ENCODE data around the gene UVRAG. TPM values are rescaled to one million over a fixed set of nuclear protein-coding genes. Genes with fewer than 3 reads are reported as not detected.

The UVRAG gene
- total RNA-seq, 2 donors from 2014 or later: 18.6 to 20.7 TPM

DNA sequence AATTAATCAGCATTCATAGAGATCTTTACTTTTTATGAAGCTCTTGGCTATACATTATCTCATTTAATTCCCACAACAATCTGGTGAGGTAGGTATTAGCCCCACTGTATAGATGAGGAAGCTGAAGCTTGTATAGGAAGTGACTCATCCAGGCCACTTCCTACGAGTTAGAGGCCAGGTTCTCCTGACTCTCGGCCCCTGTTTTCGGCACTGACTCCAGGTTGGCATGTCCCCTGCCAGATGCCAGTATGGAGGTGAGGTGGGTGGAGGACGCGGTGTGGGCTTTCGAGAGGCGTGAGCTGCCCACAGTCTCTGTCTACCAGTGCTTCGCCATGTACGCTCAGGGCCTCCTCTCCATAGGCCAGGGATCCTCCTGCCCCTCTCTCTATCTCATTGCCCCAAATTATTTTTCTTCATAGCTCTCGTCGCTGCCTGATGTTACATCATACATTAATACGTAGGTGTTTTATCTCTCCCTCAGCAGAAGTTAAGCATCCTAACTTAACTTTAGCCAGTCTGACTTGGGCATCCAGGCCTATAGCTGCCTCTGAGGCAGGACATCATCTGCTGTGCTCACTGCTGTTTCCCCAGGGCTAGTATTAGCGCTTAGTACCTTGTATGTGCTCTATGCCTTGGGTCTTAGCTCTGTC is 37.4 kb upstream of the UVRAG start:
- no peak overlapping the region for H3K4me3 Mint-ChIP-seq
- H3K27me3 Mint-ChIP-seq (ENCODE audit: low read depth): no peaks in the 10 kb centered on the region
- ATAC-seq (replicated peaks in 1 of 2) (peak; percentile 21 to 28), DNase-seq (no peak)
- peaks cover 23% of the 10 kb centered on the region for H3K4me1 Mint-ChIP-seq (ENCODE audit: low read depth)
- H3K9me3 Mint-ChIP-seq: no peaks in the 10 kb centered on the region
- H3K36me3 Mint-ChIP-seq (ENCODE audit: insufficient read depth in 2 of 2): no peaks in the 10 kb centered on the region
- no peak overlapping the region for H3K27ac Mint-ChIP-seq

DNA sequence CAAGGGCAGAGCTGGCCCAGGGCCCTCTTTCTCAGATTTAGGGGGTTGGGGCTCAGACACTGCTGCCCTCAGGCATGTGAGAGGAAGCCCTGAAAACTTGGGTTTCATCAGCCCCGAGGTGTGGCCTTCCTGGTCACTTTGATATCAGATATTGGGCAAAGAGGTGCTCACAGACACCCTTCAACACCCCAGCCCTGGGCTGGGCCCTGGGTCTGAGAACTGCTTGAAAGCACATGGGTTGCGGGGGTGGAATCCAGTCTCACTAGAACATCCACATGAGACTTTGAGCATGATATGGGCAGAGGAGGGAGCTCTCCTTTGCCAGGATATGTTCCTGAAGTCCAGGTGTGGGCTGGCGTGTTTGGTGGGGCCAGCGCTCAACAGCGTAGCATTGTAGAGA is 36.0 kb upstream of the UVRAG start:
- DNase-seq (no peak), ATAC-seq (replicated peaks in 1 of 2) (no peak)
- no peak overlapping the region for H3K4me3 Mint-ChIP-seq
- no peaks in the 10 kb centered on the region for H3K27me3 Mint-ChIP-seq (ENCODE audit: low read depth)
- no peaks in the 10 kb centered on the region for H3K36me3 Mint-ChIP-seq (ENCODE audit: insufficient read depth in 2 of 2)
- H3K4me1 Mint-ChIP-seq (ENCODE audit: low read depth): peaks cover 15% of the 10 kb centered on the region
- no peak overlapping the region for H3K27ac Mint-ChIP-seq
- no peaks in the 10 kb centered on the region for H3K9me3 Mint-ChIP-seq

DNA sequence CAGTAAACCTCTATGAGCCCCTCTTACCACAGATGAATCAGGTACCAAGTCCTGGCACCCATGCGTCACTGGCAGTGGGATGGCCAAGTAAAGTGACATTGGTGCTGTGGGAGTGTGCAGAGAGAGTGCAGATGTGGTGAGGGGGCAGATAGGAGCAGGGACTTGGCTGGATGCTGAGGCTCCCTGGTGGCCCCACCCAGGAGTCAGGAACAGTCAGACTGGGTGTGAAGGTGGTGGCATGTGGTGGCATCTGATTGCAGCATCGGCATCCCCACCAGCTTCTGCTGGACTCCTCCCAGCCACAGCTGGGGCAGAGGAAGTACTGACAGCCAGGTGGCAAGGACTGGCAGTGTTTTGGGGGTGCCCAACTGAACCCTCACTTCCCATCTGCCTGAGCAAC is 35.0 kb upstream of the UVRAG start:
- Mint-ChIP-seq H3K27ac (no peak overlapping the region), H3K9me3 (no peaks in the 10 kb centered on the region), H3K36me3 (ENCODE audit: insufficient read depth in 2 of 2) (no peaks in the 10 kb centered on the region), H3K4me1 (ENCODE audit: low read depth) (peaks cover 14% of the 10 kb centered on the region), H3K27me3 (ENCODE audit: low read depth) (no peaks in the 10 kb centered on the region), H3K4me3 (no peak overlapping the region)
- ATAC-seq (replicated peaks in 1 of 2) (peak in 1 of 2 donors; percentile 34), DNase-seq (no peak)

DNA sequence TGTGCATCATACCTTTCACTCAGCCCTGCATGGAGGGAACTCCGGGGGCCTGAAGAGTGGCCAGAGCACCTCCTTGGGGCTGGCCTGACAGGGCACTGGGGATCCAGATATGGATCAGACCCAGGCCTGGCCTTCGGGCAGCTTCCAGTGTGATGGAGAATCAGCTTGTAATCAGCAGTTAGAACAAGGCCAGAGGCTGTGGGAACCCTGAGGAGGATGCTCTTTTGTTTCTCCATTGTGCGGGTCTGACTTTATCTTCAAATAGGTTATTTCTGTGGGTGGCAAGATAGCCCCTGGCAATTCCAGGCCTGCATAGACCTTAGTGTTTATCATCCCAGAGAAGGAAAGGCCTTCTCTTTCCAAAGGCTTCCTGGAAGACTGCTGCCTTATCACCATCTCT is 34.1 kb upstream of the UVRAG start:
- no peak for DNase-seq
- peaks cover 14% of the 10 kb centered on the region for H3K4me1 Mint-ChIP-seq (ENCODE audit: low read depth)
- H3K9me3 Mint-ChIP-seq: no peaks in the 10 kb centered on the region
- no peak for ATAC-seq (replicated peaks in 1 of 2)
- H3K4me3 Mint-ChIP-seq: no peak overlapping the region
- no peaks in the 10 kb centered on the region for H3K36me3 Mint-ChIP-seq (ENCODE audit: insufficient read depth in 2 of 2)
- no peak overlapping the region for H3K27ac Mint-ChIP-seq
- no peaks in the 10 kb centered on the region for H3K27me3 Mint-ChIP-seq (ENCODE audit: low read depth)

DNA sequence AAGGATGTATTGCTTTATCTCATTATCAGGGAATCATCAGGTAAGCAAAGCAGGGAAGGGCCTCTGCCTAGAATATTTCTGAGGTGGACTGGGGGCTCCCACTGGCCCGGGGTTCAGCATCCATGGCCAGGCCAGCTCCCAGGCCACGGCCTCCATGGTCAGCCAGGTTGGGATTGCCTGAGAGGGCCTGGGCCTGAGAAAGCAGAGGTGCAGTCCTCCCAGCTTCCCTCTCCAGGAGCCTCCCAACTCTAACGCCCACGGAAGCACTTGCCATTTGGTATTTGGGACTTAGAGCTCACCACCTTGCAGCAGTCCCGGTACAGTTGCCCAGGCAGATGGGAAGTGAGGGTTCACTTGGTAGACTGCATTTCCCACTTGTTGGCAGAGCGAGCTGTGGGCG is 33.7 kb upstream of the UVRAG start:
- no peaks in the 10 kb centered on the region for H3K27me3 Mint-ChIP-seq (ENCODE audit: low read depth)
- DNase-seq: no peak
- H3K9me3 Mint-ChIP-seq: no peaks in the 10 kb centered on the region
- ATAC-seq (replicated peaks in 1 of 2): no peak
- peaks cover 14% of the 10 kb centered on the region for H3K4me1 Mint-ChIP-seq (ENCODE audit: low read depth)
- H3K27ac Mint-ChIP-seq: no peak overlapping the region
- no peaks in the 10 kb centered on the region for H3K36me3 Mint-ChIP-seq (ENCODE audit: insufficient read depth in 2 of 2)
- H3K4me3 Mint-ChIP-seq: no peak overlapping the region

DNA sequence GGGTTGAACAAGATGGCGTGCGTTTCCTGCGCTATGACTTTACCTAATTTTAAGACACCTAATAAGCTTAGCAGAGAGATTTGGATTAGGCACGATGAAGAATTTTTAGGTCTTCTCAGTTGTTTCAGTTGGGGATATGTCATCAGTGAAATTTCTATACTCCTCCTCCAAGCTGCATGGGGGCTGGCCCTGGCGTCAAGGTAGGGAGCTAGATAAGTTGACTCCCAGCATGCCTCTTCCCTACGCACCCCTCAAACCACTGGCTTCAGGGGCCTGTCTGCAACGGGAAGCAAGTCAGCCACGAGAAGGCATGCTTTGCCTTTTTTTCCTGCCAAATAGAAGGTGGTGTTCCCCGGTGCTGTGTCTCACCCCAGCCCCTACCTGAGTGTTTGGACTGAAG is 33.2 kb upstream of the UVRAG start:
- Mint-ChIP-seq H3K27me3 (ENCODE audit: low read depth) (no peaks in the 10 kb centered on the region), H3K27ac (no peak overlapping the region), H3K36me3 (ENCODE audit: insufficient read depth in 2 of 2) (no peaks in the 10 kb centered on the region)

DNA sequence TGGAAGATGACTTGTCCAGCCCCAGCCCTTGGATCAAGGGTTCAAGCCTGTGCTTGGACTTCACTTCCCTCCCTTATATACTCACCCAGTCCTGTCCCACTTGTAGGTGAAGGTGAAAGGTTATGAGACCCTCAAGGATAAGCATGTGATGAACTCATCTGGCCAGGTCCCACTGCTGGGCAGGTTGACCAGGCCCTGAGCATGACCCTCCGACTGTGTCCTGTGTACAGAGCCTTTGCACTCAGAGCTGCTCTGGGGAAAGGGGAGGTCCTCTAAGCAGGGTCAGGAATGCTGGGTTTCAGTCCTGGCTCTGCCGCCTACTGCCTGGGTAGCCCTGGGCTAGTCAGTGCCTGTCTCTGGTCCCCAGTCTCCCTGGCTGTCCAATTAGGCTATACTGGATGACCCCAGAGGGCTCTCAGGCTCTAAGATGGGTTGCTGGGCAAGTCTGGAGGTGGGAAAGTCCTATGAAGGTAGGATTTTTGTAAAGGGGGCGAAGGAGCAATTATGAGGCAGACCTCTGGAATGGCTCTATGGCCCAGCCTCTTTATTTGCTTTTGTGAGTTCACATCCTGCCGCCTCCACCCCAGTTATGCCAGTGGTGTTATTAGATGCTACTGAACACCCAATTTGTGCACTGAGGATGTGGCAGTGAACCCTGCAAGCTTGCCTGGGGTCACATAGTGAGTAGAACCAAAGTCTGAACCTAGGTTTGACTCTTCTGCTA is 32.3 kb upstream of the UVRAG start:
- Mint-ChIP-seq H3K27me3 (ENCODE audit: low read depth) (no peaks in the 10 kb centered on the region), H3K4me3 (no peak overlapping the region), H3K27ac (no peak overlapping the region), H3K9me3 (no peaks in the 10 kb centered on the region), H3K36me3 (ENCODE audit: insufficient read depth in 2 of 2) (no peaks in the 10 kb centered on the region), H3K4me1 (ENCODE audit: low read depth) (peaks cover 3% of the 10 kb centered on the region)
- DNase-seq (no peak), ATAC-seq (replicated peaks in 1 of 2) (no peak)

More for the DNA sequence above, 33.2 kb upstream of the UVRAG start:
- Mint-ChIP-seq H3K9me3 (no peaks in the 10 kb centered on the region), H3K4me3 (no peak overlapping the region), H3K4me1 (ENCODE audit: low read depth) (peaks cover 12% of the 10 kb centered on the region)
- ATAC-seq (replicated peaks in 1 of 2): no peak
- no peak for DNase-seq

DNA sequence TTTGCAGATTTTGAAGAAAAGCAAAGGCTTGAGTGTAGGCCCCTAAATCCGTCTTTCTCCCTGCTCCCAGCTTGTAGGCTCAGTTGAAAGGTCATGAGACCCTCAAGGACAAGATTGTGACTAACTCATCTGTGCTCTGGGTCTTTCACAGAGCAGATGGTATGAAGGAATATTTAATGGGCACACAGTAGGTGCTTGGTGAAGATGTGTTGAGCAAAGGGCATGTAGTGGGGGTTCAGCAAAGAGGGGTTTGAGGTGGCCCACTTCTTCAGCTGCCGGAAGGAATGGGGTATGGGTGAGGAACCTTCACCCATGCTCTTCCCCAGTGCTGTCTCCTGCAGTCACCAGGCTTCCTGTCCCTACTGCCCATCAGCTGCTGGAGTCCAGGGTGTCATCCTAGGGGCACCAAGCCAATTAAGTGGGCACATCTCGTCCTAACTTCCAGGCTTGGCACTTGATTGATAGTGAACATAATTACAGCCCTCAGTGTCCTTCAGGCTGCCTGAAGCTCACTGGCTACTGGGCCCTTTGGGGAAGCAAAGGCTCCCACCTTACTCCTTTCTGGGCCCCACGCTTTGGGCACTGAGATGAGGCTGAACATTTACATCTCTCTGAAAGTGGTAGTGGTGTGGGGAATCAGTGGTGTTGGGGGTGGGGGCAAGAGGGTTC is 31.5 kb upstream of the UVRAG start:
- Mint-ChIP-seq H3K9me3 (no peaks in the 10 kb centered on the region), H3K4me1 (ENCODE audit: low read depth) (no peaks in the 10 kb centered on the region), H3K4me3 (no peak overlapping the region), H3K36me3 (ENCODE audit: insufficient read depth in 2 of 2) (no peaks in the 10 kb centered on the region), H3K27ac (no peak overlapping the region), H3K27me3 (ENCODE audit: low read depth) (no peaks in the 10 kb centered on the region)
- ATAC-seq (replicated peaks in 1 of 2) (no peak), DNase-seq (no peak)

DNA sequence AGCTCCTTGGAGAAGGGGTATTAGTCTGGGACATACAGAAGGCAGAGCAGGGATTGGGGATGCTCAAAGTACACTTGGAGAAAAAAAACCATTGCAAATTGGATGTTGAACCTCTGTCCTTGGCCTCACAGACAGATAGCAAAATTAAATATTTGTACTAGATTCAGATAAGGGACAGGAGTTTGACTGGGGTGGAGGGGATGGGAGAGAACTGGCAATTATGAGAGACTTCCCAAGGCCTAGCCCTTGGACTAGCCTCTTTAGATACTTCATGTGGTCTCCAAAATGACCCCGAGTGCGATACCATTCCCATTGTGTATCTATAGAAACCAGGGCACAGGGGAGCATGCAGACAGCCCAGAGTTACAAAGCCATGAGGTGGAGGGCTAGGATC is 30.9 kb upstream of the UVRAG start:
- H3K9me3 Mint-ChIP-seq: no peaks in the 10 kb centered on the region
- H3K27me3 Mint-ChIP-seq (ENCODE audit: low read depth): no peaks in the 10 kb centered on the region
- DNase-seq: no peak
- no peak overlapping the region for H3K27ac Mint-ChIP-seq
- no peak overlapping the region for H3K4me3 Mint-ChIP-seq
- no peaks in the 10 kb centered on the region for H3K36me3 Mint-ChIP-seq (ENCODE audit: insufficient read depth in 2 of 2)
- ATAC-seq (replicated peaks in 1 of 2): no peak
- no peaks in the 10 kb centered on the region for H3K4me1 Mint-ChIP-seq (ENCODE audit: low read depth)

DNA sequence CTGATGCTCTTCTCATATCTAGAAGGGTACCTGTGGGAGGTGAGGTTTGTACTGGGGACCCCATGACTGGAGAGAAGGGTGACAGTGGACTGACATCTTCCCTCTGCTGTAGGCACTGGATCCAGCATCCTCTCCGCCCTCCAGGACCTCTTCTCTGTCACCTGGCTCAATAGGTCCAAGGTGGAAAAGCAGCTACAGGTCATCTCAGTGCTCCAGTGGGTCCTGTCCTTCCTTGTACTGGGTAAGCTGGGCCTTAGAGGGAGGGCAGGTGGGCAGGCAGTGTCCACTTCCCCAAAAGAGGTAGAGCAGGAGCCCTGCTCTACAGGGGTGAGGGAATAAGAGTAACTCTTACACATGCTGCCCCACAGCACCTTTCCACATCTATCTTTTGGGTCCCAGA is 30.5 kb upstream of the UVRAG start:
- Mint-ChIP-seq H3K36me3 (ENCODE audit: insufficient read depth in 2 of 2) (no peaks in the 10 kb centered on the region), H3K4me3 (no peak overlapping the region), H3K4me1 (ENCODE audit: low read depth) (no peaks in the 10 kb centered on the region), H3K9me3 (no peaks in the 10 kb centered on the region), H3K27ac (no peak overlapping the region), H3K27me3 (ENCODE audit: low read depth) (no peaks in the 10 kb centered on the region)
- no peak for DNase-seq
- ATAC-seq (replicated peaks in 1 of 2): no peak

DNA sequence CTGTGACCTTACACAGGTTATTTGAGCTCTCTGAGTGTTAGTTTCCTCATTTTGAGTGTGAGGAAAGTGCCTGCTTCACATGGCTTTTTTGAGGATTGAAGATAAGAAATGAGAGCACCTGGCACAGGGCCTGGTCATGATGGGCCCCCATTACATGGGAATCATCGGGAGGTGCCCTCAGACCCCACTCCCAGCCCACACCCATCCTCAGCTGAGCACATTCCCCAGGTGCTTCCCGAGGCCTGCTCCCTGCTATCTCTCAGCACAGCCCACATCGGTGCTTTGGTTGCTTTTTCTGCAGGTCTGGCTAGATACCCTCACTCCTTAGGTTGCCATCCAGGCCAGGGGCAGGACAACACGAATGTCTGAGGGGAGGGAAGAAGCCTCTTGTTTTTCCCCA is 29.8 kb upstream of the UVRAG start:
- H3K27me3 Mint-ChIP-seq (ENCODE audit: low read depth): no peaks in the 10 kb centered on the region
- H3K4me1 Mint-ChIP-seq (ENCODE audit: low read depth): no peaks in the 10 kb centered on the region
- DNase-seq: no peak
- no peak overlapping the region for H3K27ac Mint-ChIP-seq
- ATAC-seq (replicated peaks in 1 of 2): no peak
- H3K36me3 Mint-ChIP-seq (ENCODE audit: insufficient read depth in 2 of 2): no peaks in the 10 kb centered on the region
- no peak overlapping the region for H3K4me3 Mint-ChIP-seq
- no peaks in the 10 kb centered on the region for H3K9me3 Mint-ChIP-seq

DNA sequence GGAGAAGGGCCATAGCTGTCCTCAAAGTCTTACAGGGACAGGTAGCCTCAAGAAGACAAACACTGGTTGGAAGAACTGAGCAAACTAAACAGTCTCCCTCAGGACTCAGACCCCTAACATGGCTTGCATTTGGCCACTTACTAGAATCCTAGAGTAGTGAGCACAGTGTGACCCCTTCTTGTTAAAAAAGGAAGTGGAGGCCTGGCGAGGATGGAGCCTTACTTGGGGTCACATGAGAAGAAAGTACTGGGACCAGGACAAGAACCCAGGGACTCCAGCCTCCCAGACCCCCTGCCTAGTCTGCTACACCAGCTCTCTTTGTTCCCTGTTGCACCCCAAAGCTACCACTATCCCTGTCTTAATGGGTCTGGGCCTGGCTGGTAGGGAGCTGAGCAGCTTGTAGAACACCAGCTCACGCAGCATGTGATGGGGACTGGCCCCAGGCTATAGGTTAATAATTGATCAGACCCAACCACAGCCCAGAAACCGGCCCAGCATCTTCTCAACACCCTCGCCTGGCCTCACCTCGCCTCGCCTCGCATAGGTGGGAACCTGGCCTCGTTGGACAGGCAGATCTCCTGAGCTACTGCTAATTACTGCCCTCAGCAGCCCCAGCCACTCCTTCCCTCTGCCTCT is 28.8 kb upstream of the UVRAG start:
- Mint-ChIP-seq H3K4me1 (ENCODE audit: low read depth) (no peaks in the 10 kb centered on the region), H3K27ac (no peak overlapping the region), H3K36me3 (ENCODE audit: insufficient read depth in 2 of 2) (no peaks in the 10 kb centered on the region), H3K9me3 (no peaks in the 10 kb centered on the region), H3K27me3 (ENCODE audit: low read depth) (no peaks in the 10 kb centered on the region), H3K4me3 (no peak overlapping the region)
- ATAC-seq (replicated peaks in 1 of 2): no peak
- no peak for DNase-seq

DNA sequence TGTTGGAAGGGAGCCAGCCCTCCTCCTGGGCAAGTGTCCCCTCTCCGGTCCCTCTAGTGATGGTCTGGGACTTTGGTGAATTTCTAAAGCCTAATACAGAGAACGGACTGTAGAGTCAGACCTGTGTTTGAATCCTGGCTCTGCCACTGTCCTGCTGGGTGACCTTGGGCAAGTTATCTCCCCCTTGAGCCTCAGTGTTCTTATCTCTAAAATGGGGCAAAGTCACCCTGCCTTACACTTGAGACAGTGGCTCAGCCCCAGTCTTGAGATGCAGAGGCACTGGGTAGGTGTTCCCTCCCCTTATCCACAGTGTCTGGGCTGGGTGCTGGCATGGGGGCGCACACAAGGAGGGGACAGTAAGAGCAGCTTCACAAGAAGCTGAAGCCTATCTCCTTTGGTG is 25.5 kb upstream of the UVRAG start:
- DNase-seq (no peak), ATAC-seq (replicated peaks in 1 of 2) (no peak)
- no peaks in the 10 kb centered on the region for H3K27me3 Mint-ChIP-seq (ENCODE audit: low read depth)
- H3K4me3 Mint-ChIP-seq: no peak overlapping the region
- no peaks in the 10 kb centered on the region for H3K4me1 Mint-ChIP-seq (ENCODE audit: low read depth)
- no peaks in the 10 kb centered on the region for H3K9me3 Mint-ChIP-seq
- no peak overlapping the region for H3K27ac Mint-ChIP-seq
- no peaks in the 10 kb centered on the region for H3K36me3 Mint-ChIP-seq (ENCODE audit: insufficient read depth in 2 of 2)
